GM18505 (cell line): ENCODE measurements around the gene MFGE8.
"Not testable (repeated sequence)": the region's sequence is repeated elsewhere in the genome, so short reads cannot be mapped to it uniquely, and the experiment has no call there.

Source experiments
- ATAC-seq: cut with Tn5 transposase; IDR thresholded peaks from one replicate; pipeline ENCODE4 v1.9.1; 2021; ENCODE audit not compliant: unreplicated experiment
- POLR2A ChIP-seq: IDR thresholded peaks from 4 replicates; pipeline ENCODE4 v1.6.1; 2011; ENCODE audit warnings: borderline replicate concordance; ENCODE audit not compliant: insufficient read depth, insufficient read length; ENCODE audit errors: extremely low read depth

Gene MFGE8

GRCh38 chr15:88932271-88932874 is 19.2 kb upstream of the MFGE8 start:
- ATAC-seq = no peak
- TF ChIP-seq POLR2A = no peak

- ATAC-seq = no peak
Measured at GRCh38 chr15:88930579-88930978, 17.4 kb upstream of the MFGE8 start.

GRCh38 chr15:88929358-88930098 is 16.3 kb upstream of the MFGE8 start:
- ATAC-seq = not testable (repeated sequence)

More at GRCh38 chr15:88930579-88930978, 17.4 kb upstream of the MFGE8 start:
- no peak for TF ChIP-seq POLR2A

GRCh38 chr15:88928192-88928591 is 15.0 kb upstream of the MFGE8 start:
- not testable (repeated sequence) for ATAC-seq

GRCh38 chr15:88925648-88926047 is 12.5 kb upstream of the MFGE8 start:
- not testable (repeated sequence) for ATAC-seq

- peak; percentile 79 for ATAC-seq
Measured at GRCh38 chr15:88920892-88921435, 7.8 kb upstream of the MFGE8 start.

GRCh38 chr15:88920186-88920891 is 7.2 kb upstream of the MFGE8 start:
- TF ChIP-seq POLR2A = no peak
- ATAC-seq = no peak

- peak; percentile 62 for ATAC-seq
Measured at GRCh38 chr15:88918738-88919137, 5.6 kb upstream of the MFGE8 start.

GRCh38 chr15:88917760-88918159 is 4.6 kb upstream of the MFGE8 start:
- ATAC-seq = no peak
- no peak for TF ChIP-seq POLR2A

More at GRCh38 chr15:88918738-88919137, 5.6 kb upstream of the MFGE8 start:
- TF ChIP-seq POLR2A = no peak

GRCh38 chr15:88915354-88915753 is 2.2 kb upstream of the MFGE8 start:
- no peak for ATAC-seq
- TF ChIP-seq POLR2A = no peak

- ATAC-seq = no peak
- no peak for TF ChIP-seq POLR2A
Measured at GRCh38 chr15:88913850-88914169, 631 bp upstream of the MFGE8 start.

GRCh38 chr15:88912500-88912921 is 668 bp downstream of the MFGE8 start:
- no peak for TF ChIP-seq POLR2A
- ATAC-seq = no peak

GRCh38 chr15:88911766-88912118 is 1.4 kb downstream of the MFGE8 start:
- no peak for ATAC-seq
- TF ChIP-seq POLR2A = no peak
